ENCODE results near the gene PCDHB16. TPM values are rescaled to one million over a fixed set of nuclear protein-coding genes. Genes with fewer than 3 reads are reported as not detected.
"Not testable (repeated sequence)": the region's sequence is repeated elsewhere in the genome, so short reads cannot be mapped to it uniquely, and the experiment has no call there.

The PCDHB16 gene
- polyA plus RNA-seq, 1 donor from 2014 or later: 2.8 TPM

DNA sequence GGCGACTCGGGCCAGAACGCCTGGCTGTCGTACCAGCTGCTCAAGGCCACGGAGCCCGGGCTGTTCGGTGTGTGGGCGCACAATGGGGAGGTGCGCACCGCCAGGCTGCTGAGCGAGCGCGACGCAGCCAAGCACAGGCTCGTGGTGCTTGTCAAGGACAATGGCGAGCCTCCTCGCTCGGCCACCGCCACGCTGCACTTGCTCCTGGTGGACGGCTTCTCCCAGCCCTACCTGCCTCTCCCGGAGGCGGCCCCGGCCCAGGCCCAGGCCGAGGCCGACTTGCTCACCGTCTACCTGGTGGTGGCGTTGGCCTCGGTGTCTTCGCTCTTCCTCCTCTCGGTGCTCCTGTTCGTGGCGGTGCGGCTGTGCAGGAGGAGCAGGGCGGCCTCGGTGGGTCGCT lies 12.1 kb downstream of the PCDHB16 start:
- H3K9me3 ChIP-seq (ENCODE audit: low read length): peaks cover 21% of the 10 kb centered on the region
- H3K36me3 ChIP-seq (ENCODE audit: insufficient read depth, low read length); H3K27me3 ChIP-seq (ENCODE audit: insufficient read depth, low read depth, low read length); H4K20me1 ChIP-seq (ENCODE audit: insufficient read depth); H3K4me2 ChIP-seq (ENCODE audit: low read length); H3K4me3 ChIP-seq (ENCODE audit: low read length); H3K9me2 ChIP-seq (ENCODE audit: insufficient read depth, low read length); H3K79me2 ChIP-seq (replicated peaks; ENCODE audit: insufficient read depth, low read length); H3K9ac ChIP-seq (ENCODE audit: low read length); H3K27ac ChIP-seq (ENCODE audit: low read length); H2AFZ ChIP-seq (ENCODE audit: low read depth, low read length); H3F3A ChIP-seq (ENCODE audit: insufficient read depth, low read length, poor library complexity, severe bottlenecking): not testable (repeated sequence)

DNA sequence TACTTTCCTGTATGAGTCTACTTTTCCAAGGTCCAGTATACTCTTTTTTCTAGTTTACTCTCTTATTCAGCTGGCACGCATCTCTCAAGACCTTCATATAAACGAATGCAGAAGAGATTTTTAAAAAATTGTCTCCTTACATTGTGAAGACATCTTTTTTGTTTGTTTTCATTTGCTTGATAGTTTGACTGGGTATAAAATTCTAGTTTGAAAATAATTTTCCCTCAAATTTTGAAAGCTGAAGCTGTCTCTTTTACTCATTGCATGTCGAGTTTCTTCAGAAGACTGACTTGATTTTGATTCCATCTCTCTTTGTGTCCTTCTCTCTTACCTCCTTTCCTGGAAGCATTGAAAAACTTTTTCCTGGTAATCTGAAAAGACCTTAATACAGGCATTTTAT lies 14.2 kb downstream of the PCDHB16 start:
- H4K20me1 ChIP-seq (ENCODE audit: insufficient read depth): no peaks in the 10 kb centered on the region
- H3K9me3 ChIP-seq (ENCODE audit: low read length): peaks cover 31% of the 10 kb centered on the region
- no peak overlapping the region for H3K4me2 ChIP-seq (ENCODE audit: low read length)
- H3K9me2 ChIP-seq (ENCODE audit: insufficient read depth, low read length): no peaks in the 10 kb centered on the region
- no peak overlapping the region for H3K9ac ChIP-seq (ENCODE audit: low read length)
- no peak overlapping the region for H3K27ac ChIP-seq (ENCODE audit: low read length)
- peaks cover 4% of the 10 kb centered on the region for H3K36me3 ChIP-seq (ENCODE audit: insufficient read depth, low read length)
- H2AFZ ChIP-seq (ENCODE audit: low read depth, low read length): no peak overlapping the region
- TF ChIP-seq MXI1 (conservative IDR thresholded peaks at IDR 0.05; ENCODE audit: poor library complexity, severe bottlenecking) (no peak), SMC3 (conservative IDR thresholded peaks at IDR 0.05; ENCODE audit: poor library complexity) (no peak), EP300 (conservative IDR thresholded peaks at IDR 0.05; ENCODE audit: poor library complexity, severe bottlenecking) (no peak), EZH2 (IDR thresholded peaks at IDR 0.05; ENCODE audit: borderline replicate concordance, insufficient read depth, low read length, poor library complexity, severe bottlenecking) (no peak), RAD21 (conservative IDR thresholded peaks at IDR 0.05) (no peak), POLR2AphosphoS5 (IDR thresholded peaks at IDR 0.05) (no peak), TAF1 (IDR thresholded peaks at IDR 0.05; ENCODE audit: low read depth) (no peak)
- TF ChIP-seq, protein P1, sequence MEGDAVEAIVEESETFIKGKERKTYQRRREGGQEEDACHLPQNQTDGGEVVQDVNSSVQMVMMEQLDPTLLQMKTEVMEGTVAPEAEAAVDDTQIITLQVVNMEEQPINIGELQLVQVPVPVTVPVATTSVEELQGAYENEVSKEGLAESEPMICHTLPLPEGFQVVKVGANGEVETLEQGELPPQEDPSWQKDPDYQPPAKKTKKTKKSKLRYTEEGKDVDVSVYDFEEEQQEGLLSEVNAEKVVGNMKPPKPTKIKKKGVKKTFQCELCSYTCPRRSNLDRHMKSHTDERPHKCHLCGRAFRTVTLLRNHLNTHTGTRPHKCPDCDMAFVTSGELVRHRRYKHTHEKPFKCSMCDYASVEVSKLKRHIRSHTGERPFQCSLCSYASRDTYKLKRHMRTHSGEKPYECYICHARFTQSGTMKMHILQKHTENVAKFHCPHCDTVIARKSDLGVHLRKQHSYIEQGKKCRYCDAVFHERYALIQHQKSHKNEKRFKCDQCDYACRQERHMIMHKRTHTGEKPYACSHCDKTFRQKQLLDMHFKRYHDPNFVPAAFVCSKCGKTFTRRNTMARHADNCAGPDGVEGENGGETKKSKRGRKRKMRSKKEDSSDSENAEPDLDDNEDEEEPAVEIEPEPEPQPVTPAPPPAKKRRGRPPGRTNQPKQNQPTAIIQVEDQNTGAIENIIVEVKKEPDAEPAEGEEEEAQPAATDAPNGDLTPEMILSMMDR (IDR thresholded peaks at IDR 0.05; ENCODE audit: poor library complexity, severe bottlenecking): no peak
- TF ChIP-seq, protein P2, sequence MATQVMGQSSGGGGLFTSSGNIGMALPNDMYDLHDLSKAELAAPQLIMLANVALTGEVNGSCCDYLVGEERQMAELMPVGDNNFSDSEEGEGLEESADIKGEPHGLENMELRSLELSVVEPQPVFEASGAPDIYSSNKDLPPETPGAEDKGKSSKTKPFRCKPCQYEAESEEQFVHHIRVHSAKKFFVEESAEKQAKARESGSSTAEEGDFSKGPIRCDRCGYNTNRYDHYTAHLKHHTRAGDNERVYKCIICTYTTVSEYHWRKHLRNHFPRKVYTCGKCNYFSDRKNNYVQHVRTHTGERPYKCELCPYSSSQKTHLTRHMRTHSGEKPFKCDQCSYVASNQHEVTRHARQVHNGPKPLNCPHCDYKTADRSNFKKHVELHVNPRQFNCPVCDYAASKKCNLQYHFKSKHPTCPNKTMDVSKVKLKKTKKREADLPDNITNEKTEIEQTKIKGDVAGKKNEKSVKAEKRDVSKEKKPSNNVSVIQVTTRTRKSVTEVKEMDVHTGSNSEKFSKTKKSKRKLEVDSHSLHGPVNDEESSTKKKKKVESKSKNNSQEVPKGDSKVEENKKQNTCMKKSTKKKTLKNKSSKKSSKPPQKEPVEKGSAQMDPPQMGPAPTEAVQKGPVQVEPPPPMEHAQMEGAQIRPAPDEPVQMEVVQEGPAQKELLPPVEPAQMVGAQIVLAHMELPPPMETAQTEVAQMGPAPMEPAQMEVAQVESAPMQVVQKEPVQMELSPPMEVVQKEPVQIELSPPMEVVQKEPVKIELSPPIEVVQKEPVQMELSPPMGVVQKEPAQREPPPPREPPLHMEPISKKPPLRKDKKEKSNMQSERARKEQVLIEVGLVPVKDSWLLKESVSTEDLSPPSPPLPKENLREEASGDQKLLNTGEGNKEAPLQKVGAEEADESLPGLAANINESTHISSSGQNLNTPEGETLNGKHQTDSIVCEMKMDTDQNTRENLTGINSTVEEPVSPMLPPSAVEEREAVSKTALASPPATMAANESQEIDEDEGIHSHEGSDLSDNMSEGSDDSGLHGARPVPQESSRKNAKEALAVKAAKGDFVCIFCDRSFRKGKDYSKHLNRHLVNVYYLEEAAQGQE (IDR thresholded peaks at IDR 0.05; ENCODE audit: borderline replicate concordance): no peak
- no peak overlapping the region for H3K4me3 ChIP-seq (ENCODE audit: low read length)
- H3K79me2 ChIP-seq (replicated peaks; ENCODE audit: insufficient read depth, low read length): peaks cover 10% of the 10 kb centered on the region
- no peaks in the 10 kb centered on the region for H3F3A ChIP-seq (ENCODE audit: insufficient read depth, low read length, poor library complexity, severe bottlenecking)
- no peaks in the 10 kb centered on the region for H3K27me3 ChIP-seq (ENCODE audit: insufficient read depth, low read depth, low read length)

Data from neural cell (in vitro differentiated cells).